Mesenteric fat pad (tissue), 1 donor: ENCODE results near the gene TYK2. TPM values are rescaled to one million over a fixed set of nuclear protein-coding genes. Genes with fewer than 3 reads are reported as not detected.
"Not testable (repeated sequence)": the region's sequence is repeated elsewhere in the genome, so short reads cannot be mapped to it uniquely, and the experiment has no call there.

Experiments used
- DNase-seq: peaks from one replicate; pipeline ENCODE4 v3.0.0-alpha.2; 2020; ENCODE audit warnings: low spot score
- total RNA-seq: library from RNA; stranded (reverse); fragmentation: NEBNext Ultra II Directional; extraction: Animal tissue kit (Norgen Biotek cat#: 25700); gene quantifications from one replicate; pipeline ENCODE4 v1.2.1, GENCODE V29; 2021
- donor health status: DM: yes; HTN: yes; CAD: no.

Gene TYK2
- total RNA-seq, 1 donor from 2014 or later, result 91.5 TPM

GRCh38 chr19:10408511-10409283 is 28.3 kb upstream of the TYK2 start:
- no peak for DNase-seq

DNA sequence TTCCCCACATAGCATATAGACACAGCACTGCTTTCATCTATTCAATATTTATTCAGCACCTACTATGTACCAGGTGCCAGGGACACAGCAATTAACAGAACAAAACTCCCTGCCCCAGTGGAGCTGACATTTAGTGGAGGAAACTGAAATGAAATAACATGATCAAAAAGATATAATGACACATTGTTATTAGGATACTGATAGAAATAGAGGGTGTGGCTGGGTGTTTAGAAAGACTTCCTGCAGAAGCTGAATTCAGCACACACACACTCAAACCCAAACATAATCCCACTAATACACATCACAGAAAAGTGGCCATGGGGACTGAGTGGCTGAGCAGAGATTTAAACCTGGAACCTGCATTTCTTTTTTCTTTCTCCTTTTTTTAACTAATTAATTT is 26.7 kb upstream of the TYK2 start:
- DNase-seq, result no peak

GRCh38 chr19:10406191-10406590 is 25.8 kb upstream of the TYK2 start:
- DNase-seq, result no peak

- DNase-seq, result no peak
Measured at GRCh38 chr19:10404888-10405820, 24.8 kb upstream of the TYK2 start.

- peak; percentile 99 for DNase-seq
Measured at GRCh38 chr19:10403137-10404021, 23.0 kb upstream of the TYK2 start, which contains the start of gene CDC37. Gene CDC37, minus strand, starts transcription at chr19:10403542. Its CDS starts 63 bp downstream, at chr19:10403479.

GRCh38 chr19:10402441-10403038 is 22.2 kb upstream of the TYK2 start:
- DNase-seq, result no peak

- DNase-seq, result no peak
Measured at GRCh38 chr19:10399878-10400277, 19.5 kb upstream of the TYK2 start.

GRCh38 chr19:10399340-10399739 is 19.0 kb upstream of the TYK2 start:
- not testable (repeated sequence) for DNase-seq

GRCh38 chr19:10398819-10399218 is 18.4 kb upstream of the TYK2 start:
- DNase-seq, result no peak

GRCh38 chr19:10395917-10396316 is 15.5 kb upstream of the TYK2 start:
- no peak for DNase-seq

- DNase-seq, result no peak
Measured at GRCh38 chr19:10395436-10395835, 15.1 kb upstream of the TYK2 start.

DNA sequence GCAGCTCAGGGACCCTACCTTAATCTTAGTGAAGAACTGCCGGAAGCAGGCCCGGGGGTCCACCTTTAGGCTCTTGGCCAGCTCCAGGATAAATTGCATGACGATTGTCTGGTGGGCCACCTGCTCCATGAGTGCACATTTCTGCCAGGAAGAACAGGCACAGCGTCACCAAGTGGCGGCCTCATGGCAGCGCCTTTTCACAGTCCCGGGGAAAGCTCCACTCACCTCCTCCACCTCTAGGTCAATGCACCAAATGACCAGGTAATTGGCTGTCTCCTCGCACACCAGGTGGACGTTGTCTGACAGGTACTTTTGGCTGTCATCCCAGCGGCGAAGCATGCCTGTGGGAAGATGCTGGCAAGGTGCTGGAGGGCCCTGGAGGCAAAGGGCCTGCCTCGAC is 14.6 kb upstream of the TYK2 start:
- no peak for DNase-seq

DNA sequence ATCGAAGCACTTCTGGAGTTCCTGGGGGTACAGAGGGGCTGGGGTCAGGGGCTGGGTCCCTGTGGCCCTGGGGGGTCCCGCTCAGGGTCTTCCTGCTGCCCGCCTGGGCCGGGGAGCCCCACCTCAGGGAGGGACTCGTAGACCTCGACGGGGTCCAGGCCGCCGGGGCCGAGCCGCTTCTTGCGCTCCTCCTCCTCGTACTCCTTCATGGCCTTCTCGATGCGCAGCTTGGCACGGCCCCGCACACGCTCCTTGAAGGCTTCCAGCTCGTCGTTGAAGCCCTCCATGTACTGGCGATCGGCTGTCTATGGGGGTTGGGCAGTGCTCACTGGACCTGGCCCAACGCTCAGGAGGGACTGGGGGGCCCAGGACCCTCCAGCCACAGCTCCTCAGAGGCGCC is 12.8 kb upstream of the TYK2 start:
- DNase-seq, result no peak

DNA sequence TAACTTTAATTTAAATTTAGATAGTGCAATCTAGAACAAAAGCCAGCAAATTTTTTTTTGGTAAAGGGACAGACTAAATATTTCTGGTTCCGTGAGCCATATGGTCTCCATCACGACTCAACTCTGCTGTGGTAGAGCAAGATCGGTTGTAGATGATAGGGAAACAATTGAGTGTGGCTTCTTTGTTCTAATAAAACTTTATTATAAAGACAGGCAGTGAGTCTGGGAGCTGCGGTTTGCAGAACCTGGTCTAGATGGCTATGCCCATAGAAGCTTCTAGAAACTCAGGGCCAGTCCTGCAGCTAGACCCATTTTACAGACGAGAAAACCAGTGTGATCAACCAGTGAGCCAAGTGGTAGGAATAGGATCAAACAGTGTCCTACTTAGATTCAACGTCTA is 11.7 kb upstream of the TYK2 start:
- no peak for DNase-seq

DNA sequence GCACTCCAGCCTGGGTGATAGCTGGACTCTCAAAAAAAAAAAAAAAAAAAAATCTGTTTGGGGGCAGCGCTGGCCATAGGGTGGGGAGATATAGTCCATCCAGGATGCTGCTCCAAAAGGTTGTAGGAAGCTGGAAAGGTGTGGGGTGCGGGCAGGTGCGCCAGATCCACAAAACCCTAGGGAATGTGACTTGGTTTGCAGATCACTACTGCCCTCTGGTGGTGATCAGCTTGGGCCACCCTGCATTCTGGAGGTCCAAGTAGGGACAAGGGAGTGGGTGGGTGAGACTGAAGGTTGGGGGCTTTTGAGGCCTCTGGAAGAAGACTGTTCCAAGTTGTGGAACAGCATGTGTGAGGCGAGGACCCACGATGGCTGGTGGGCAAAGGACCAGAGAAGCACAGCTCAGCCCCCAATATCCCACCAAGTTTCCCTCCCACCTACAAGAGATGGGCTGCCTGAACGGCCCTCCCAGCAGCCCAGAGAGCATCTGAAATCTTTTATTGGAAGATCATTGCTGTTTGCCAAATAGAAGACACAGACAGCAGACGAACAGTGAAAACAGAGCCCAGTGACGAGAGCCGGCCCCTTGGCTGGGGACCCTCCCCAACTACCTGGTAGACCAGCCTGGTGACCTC is 10.4 kb upstream of the TYK2 start:
- DNase-seq, result no peak

- DNase-seq, result no peak
Measured at GRCh38 chr19:10389863-10390262, 9.5 kb upstream of the TYK2 start.

DNA sequence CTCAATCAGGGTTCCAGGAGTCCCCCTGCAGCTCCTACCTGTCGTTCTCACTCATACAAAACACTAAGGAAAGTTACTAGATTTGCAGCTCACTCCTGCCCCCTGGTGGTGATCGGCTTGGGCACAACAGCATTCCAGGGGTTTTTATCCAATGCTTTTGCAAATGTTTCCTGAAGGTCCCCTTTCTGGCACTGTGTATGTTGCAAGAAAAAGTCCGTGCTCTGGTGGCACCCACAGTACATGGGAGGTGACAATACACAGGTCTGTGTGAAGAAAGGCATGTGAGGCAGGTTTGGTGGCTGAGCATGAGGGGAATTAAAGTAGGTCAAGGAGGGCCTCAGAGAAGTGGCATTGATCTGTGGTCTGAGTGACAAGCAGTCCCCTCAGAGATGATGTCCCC is 8.6 kb upstream of the TYK2 start:
- DNase-seq, result no peak

DNA sequence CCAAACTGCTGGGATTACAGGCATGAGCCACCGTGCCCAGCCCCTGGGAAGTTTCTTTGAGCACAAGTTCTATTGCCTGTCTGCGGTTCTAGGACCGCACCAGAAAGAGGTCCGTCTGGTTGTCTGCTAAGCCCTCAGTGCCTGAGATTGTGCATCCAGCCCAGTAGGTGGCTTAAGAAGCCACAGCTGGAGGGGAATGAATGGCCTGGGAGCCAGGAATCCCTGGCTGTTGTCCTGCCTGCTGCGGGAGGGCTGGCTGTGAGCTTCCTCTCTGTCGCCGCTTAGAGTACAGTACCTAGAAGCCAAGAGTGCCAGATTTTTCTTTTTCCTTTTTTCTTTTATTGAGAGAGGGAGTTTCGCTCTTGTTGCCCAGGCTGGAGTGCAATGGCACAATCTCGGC is 4.2 kb upstream of the TYK2 start:
- no peak for DNase-seq

GRCh38 chr19:10383223-10383499 is 2.8 kb upstream of the TYK2 start:
- not testable (repeated sequence) for DNase-seq

DNA sequence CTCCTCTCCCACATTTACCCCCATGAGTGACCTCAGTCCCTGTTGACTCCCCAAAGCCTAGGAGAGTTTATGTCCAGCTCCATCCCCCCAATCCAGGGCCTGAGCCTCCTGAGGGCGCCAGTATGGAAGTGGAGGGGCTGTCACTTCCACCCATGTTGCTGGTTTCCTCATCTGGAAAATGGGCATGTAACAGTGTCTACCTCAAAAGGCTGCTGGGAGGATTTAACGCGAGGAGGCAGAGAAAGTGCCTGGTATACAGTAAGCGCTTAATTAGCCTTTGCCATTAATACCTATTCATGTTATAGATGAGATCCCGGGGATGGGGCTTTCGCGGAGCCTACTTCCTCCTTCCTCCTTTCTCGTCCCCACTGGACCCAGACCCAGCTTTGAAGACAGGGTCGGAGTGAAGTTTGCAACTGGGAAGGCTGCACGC is 476 bp downstream of the TYK2 start:
- no peak for DNase-seq

DNA sequence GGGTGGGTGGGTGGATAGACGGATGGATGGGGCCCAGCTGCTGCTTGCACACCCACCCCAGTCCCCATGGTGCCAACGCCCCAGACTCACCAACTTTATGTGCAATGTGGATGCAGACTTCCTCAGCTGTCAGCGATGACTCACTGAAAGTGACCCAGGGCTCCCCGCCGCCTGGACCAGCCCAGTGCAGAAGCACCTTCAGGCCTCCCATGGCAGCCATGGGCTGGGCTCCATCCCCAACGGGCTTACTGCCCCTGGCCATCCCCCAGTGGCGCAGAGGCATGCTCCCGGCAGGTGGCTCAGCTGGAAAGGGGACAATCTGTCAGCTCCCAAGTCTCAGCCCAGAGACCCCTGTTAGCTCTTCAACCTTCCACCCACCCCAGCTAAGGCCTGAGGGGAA is 2.2 kb downstream of the TYK2 start:
- no peak for DNase-seq
